H1 (cell line): ENCODE results near the gene KRT72. TPM values are rescaled to one million over a fixed set of nuclear protein-coding genes. Genes with fewer than 3 reads are reported as not detected.

ENCODE experiments used
- BCL11A ChIP-seq, 2 experiments: IDR thresholded peaks; one replicate each; pipeline ENCODE4 v1.6.1; 2011; ENCODE audit warnings: low read depth in 2 of 2, low read length in 2 of 2, mild to moderate bottlenecking in 2 of 2
- GTF2F1 ChIP-seq: IDR thresholded peaks from 2 replicates; pipeline ENCODE4 v1.6.1; 2012; ENCODE audit warnings: low read depth, low read length, improper control_type of control experiment, borderline replicate concordance
- KDM5A ChIP-seq: fragments of 200-600 bp; IDR thresholded peaks from 2 replicates; pipeline ENCODE4 v1.7.1; 2012; ENCODE audit warnings: mild to moderate bottlenecking, low read length, inconsistent platforms, mixed read lengths
- PHF8 ChIP-seq: fragments of 200-600 bp; sonication (generic); conservative IDR thresholded peaks from 2 replicates; pipeline ENCODE4 v1.7.1; 2012; ENCODE audit warnings: low read depth, mild to moderate bottlenecking, inconsistent platforms, low read length, moderate library complexity
- SUZ12 ChIP-seq: fragments of 200-600 bp; sonication (generic); IDR thresholded peaks from 2 replicates; pipeline ENCODE4 v1.6.1; 2012; ENCODE audit warnings: mild to moderate bottlenecking, inconsistent platforms, low read length, moderate library complexity, mixed read lengths
- polyA plus RNA-seq, 7 experiments: library from polyadenylated mRNA; depleted of rRNA in 3 of 7; stranded (reverse) in 5 of 7; unstranded in 2 of 7; fragments of >200 nt in 5 of 7; fragments of 200-250 nt in 2 of 7; gene quantifications; 1 replicate in 5 of 7; 2 replicates in 1 of 7; 4 replicates in 1 of 7; pipeline versions ENCODE4 v1.2.1 to v1.2.3, GENCODE V29; 2011 to 2013; ENCODE audit warnings: missing spikeins in 2 of 7, mixed read lengths in 2 of 7
- total RNA-seq: library from RNA; stranded (reverse); fragmentation: NEBNext Ultra II Directional; extraction: Animal tissue kit (Norgen Biotek cat#: 25700); gene quantifications from 2 replicates; pipeline ENCODE4 v1.2.1, GENCODE V29; 2021
- TF ChIP-seq, protein P1 (sequence below): fragments of 300-600 bp; sonication (generic); IDR thresholded peaks from 2 replicates; pipeline ENCODE4 v1.7.1; 2012; ENCODE audit warnings: low read length, moderate library complexity, mild to moderate bottlenecking, inconsistent platforms; ENCODE audit not compliant: insufficient replicate concordance

KRT72 gene
- total and polyA plus RNA-seq, 2 of the 8 experiments (the other 6 are each of a cell fraction or from before 2014, with no cell fraction given) = not detected

GRCh38 chr12:52585066-52585465 lies 16.2 kb downstream of the KRT72 start (continued):
- TF ChIP-seq, protein P1, sequence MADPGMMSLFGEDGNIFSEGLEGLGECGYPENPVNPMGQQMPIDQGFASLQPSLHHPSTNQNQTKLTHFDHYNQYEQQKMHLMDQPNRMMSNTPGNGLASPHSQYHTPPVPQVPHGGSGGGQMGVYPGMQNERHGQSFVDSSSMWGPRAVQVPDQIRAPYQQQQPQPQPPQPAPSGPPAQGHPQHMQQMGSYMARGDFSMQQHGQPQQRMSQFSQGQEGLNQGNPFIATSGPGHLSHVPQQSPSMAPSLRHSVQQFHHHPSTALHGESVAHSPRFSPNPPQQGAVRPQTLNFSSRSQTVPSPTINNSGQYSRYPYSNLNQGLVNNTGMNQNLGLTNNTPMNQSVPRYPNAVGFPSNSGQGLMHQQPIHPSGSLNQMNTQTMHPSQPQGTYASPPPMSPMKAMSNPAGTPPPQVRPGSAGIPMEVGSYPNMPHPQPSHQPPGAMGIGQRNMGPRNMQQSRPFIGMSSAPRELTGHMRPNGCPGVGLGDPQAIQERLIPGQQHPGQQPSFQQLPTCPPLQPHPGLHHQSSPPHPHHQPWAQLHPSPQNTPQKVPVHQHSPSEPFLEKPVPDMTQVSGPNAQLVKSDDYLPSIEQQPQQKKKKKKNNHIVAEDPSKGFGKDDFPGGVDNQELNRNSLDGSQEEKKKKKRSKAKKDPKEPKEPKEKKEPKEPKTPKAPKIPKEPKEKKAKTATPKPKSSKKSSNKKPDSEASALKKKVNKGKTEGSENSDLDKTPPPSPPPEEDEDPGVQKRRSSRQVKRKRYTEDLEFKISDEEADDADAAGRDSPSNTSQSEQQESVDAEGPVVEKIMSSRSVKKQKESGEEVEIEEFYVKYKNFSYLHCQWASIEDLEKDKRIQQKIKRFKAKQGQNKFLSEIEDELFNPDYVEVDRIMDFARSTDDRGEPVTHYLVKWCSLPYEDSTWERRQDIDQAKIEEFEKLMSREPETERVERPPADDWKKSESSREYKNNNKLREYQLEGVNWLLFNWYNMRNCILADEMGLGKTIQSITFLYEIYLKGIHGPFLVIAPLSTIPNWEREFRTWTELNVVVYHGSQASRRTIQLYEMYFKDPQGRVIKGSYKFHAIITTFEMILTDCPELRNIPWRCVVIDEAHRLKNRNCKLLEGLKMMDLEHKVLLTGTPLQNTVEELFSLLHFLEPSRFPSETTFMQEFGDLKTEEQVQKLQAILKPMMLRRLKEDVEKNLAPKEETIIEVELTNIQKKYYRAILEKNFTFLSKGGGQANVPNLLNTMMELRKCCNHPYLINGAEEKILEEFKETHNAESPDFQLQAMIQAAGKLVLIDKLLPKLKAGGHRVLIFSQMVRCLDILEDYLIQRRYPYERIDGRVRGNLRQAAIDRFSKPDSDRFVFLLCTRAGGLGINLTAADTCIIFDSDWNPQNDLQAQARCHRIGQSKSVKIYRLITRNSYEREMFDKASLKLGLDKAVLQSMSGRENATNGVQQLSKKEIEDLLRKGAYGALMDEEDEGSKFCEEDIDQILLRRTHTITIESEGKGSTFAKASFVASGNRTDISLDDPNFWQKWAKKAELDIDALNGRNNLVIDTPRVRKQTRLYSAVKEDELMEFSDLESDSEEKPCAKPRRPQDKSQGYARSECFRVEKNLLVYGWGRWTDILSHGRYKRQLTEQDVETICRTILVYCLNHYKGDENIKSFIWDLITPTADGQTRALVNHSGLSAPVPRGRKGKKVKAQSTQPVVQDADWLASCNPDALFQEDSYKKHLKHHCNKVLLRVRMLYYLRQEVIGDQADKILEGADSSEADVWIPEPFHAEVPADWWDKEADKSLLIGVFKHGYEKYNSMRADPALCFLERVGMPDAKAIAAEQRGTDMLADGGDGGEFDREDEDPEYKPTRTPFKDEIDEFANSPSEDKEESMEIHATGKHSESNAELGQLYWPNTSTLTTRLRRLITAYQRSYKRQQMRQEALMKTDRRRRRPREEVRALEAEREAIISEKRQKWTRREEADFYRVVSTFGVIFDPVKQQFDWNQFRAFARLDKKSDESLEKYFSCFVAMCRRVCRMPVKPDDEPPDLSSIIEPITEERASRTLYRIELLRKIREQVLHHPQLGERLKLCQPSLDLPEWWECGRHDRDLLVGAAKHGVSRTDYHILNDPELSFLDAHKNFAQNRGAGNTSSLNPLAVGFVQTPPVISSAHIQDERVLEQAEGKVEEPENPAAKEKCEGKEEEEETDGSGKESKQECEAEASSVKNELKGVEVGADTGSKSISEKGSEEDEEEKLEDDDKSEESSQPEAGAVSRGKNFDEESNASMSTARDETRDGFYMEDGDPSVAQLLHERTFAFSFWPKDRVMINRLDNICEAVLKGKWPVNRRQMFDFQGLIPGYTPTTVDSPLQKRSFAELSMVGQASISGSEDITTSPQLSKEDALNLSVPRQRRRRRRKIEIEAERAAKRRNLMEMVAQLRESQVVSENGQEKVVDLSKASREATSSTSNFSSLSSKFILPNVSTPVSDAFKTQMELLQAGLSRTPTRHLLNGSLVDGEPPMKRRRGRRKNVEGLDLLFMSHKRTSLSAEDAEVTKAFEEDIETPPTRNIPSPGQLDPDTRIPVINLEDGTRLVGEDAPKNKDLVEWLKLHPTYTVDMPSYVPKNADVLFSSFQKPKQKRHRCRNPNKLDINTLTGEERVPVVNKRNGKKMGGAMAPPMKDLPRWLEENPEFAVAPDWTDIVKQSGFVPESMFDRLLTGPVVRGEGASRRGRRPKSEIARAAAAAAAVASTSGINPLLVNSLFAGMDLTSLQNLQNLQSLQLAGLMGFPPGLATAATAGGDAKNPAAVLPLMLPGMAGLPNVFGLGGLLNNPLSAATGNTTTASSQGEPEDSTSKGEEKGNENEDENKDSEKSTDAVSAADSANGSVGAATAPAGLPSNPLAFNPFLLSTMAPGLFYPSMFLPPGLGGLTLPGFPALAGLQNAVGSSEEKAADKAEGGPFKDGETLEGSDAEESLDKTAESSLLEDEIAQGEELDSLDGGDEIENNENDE = no peak
- TF ChIP-seq SUZ12 (no peak), KDM5A (no peak), BCL11A (IDR thresholded peaks at IDR 0.05; ENCODE audit: low read depth in 2 of 2, low read length in 2 of 2) (no peak), PHF8 (no peak), GTF2F1 (no peak)
- TF ChIP-seq, all 59 proteins: peak for 0
